Suprapubic skin (tissue), 3 donors: ENCODE measurements around the gene OR51B6.
"Not testable (repeated sequence)": the region's sequence is repeated elsewhere in the genome, so short reads cannot be mapped to it uniquely, and the experiment has no call there.

ENCODE experiments used
- CTCF ChIP-seq, 2 donors: fragments of 200-600 bp in 1 of 2; fragments of 450-650 bp in 1 of 2; sonication (generic) in 1 of 2; IDR thresholded peaks; one replicate each; pipeline ENCODE4 v1.5.1; 2016 to 2019; ENCODE audit warnings: antibody characterized with exemption in 2 of 2, mild to moderate bottlenecking in 1 of 2, moderate library complexity in 1 of 2
- POLR2AphosphoS5 ChIP-seq, 3 donors: sonication (generic); formaldehyde crosslinking; IDR thresholded peaks; one replicate each; pipeline ENCODE4 v1.6.1; 2017; ENCODE audit warnings: antibody characterized with exemption in 3 of 3

- not testable (repeated sequence) for TF ChIP-seq CTCF, POLR2AphosphoS5 (IDR thresholded peaks at IDR 0.05)
Measured at GRCh38 chr11:5337253-5337652, 14.1 kb upstream of the OR51B6 start.
